Sigmoid colon (tissue), 7 donors: ENCODE data around the gene TAGAP. TPM values are rescaled to one million over a fixed set of nuclear protein-coding genes. Genes with fewer than 3 reads are reported as not detected.
A peak's percentile ranks its signal among the peaks of the same experiment; 100 is the strongest.

Experiments used
- DNase-seq: peaks from one replicate; pipeline ENCODE4 v3.0.0-alpha.2; 2019
- H3K27ac ChIP-seq, 4 donors: fragments of 200-600 bp; sonication (generic); one replicate each; pipeline ENCODE4 v1.5.1; 2016 to 2019; ENCODE audit warnings: mild to moderate bottlenecking in 1 of 4
- H3K27me3 ChIP-seq, 3 donors: fragments of 200-600 bp; sonication (generic); one replicate each; pipeline ENCODE4 v1.5.1; 2019; ENCODE audit warnings: mild to moderate bottlenecking in 1 of 3
- H3K36me3 ChIP-seq, 4 donors: fragments of 200-600 bp; sonication (generic); one replicate each; pipeline ENCODE4 v1.5.1; 2016 to 2019
- H3K4me1 ChIP-seq, 4 donors: fragments of 200-600 bp; sonication (generic); one replicate each; pipeline ENCODE4 v1.5.1; 2017 to 2019
- H3K4me3 ChIP-seq, 4 donors: fragments of 200-600 bp; sonication (generic); one replicate each; pipeline ENCODE4 v1.5.1; 2017 to 2019; ENCODE audit warnings: mild to moderate bottlenecking in 2 of 4, moderate library complexity in 1 of 4
- H3K9me3 ChIP-seq, 4 donors: fragments of 200-600 bp in 3 of 4; sonication (generic) in 3 of 4; one replicate each; pipeline versions ENCODE4 v1.5.1 to v1.6.1; 2013 to 2019
- EP300 ChIP-seq, 4 donors: sonication (generic); formaldehyde crosslinking; IDR thresholded peaks; one replicate each; pipeline ENCODE4 v1.6.1; 2017; ENCODE audit warnings: antibody characterized with exemption in 4 of 4
- POLR2A ChIP-seq, 2 donors: fragments of 450-650 bp; IDR thresholded peaks; one replicate each; pipeline ENCODE4 v1.6.1; 2016; ENCODE audit warnings: antibody characterized with exemption in 2 of 2, mild to moderate bottlenecking in 2 of 2, moderate library complexity in 2 of 2
- POLR2AphosphoS5 ChIP-seq, 4 donors: sonication (generic); formaldehyde crosslinking; IDR thresholded peaks; one replicate each; pipeline ENCODE4 v1.6.1; 2017; ENCODE audit warnings: antibody characterized with exemption in 4 of 4
- WGBS, 2 donors: extraction: QIAGEN DNeasy Blood & Tissue Kit; methylation state at CpG; one replicate each; pipeline ENCODE4 v1.1.7; 2013; 5-methylcytosine and 5-hydroxymethylcytosine counted together
- intact Hi-C: fragments of 100-400 bp; cut with DNase I; formaldehyde crosslinking; loops from one replicate; pipeline ENCODE4 v1.15.1; 2023
- polyA plus RNA-seq, 3 donors: library from polyadenylated mRNA; stranded (reverse); fragments of 200-250 nt; gene quantifications; one replicate each; pipeline ENCODE4 v1.2.3, GENCODE V29; 2013
- total RNA-seq, 4 donors: library from RNA; depleted of rRNA; stranded (reverse); fragments of >200 nt; gene quantifications; one replicate each; pipeline ENCODE4 v1.1.0, GENCODE V29; 2016
- TF ChIP-seq, protein P1 (sequence below), 4 experiments: fragments of 450-650 bp in 3 of 4; fragments of 200-600 bp in 1 of 4; IDR thresholded peaks; one replicate each; pipeline ENCODE4 v1.5.1; 2016 to 2019; ENCODE audit warnings: antibody characterized with exemption in 4 of 4, mild to moderate bottlenecking in 3 of 4, moderate library complexity in 2 of 4
- donor health status: healthy with polysubstance abuse.
- donor health status: Bipolar disorder and iron deficiency.
- donor health status: healthy.

TAGAP gene
- total and polyA plus RNA-seq, 7 donors = 1.2 to 13.6 (median 1.6) TPM

DNA sequence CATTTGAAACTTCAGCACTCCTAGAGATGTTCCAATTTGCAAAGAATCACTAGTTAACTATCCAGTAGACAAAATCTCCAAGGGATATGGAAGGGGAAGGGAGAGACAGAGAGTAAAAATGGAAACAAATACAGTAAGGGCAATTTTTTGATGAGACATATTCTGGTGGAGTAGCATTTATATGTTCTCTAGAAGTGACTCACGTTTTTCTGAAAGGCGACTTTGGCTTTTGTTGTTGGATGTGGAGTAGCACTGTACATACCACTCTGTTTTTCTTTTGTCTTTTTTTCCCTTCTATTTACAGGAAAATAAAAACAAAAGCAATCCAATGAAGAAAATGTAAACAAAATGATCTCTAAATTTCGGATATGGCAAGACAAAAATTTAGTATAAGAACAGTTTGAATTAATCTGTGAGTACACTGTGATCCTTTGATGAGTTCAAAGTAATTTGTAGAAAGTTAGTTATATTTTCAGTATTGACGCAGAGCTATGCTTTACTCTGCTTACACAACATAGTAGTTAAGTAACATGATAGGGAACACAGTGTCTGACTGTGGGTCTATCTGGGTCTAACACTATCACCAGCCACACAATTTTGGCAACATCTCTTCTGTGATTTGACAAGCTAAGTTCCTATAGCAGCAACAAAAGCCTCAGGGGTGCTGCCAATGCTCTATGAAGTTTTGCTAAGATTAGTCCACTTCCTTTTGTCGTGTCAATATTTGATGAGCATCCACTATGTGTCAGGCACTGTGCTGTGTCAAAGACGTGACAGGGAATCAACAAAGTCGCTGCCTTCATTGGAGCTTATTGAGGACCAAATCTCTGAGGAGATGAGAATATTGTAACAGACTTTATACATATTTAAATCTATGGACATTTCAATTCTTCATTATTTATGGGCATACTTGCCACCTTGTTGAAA lies 27.3 kb upstream of the TAGAP start:
- no peaks in the 10 kb centered on the region for H3K36me3 ChIP-seq
- H3K27me3 ChIP-seq = no peaks in the 10 kb centered on the region
- no peak for DNase-seq
- TF ChIP-seq, protein P1, sequence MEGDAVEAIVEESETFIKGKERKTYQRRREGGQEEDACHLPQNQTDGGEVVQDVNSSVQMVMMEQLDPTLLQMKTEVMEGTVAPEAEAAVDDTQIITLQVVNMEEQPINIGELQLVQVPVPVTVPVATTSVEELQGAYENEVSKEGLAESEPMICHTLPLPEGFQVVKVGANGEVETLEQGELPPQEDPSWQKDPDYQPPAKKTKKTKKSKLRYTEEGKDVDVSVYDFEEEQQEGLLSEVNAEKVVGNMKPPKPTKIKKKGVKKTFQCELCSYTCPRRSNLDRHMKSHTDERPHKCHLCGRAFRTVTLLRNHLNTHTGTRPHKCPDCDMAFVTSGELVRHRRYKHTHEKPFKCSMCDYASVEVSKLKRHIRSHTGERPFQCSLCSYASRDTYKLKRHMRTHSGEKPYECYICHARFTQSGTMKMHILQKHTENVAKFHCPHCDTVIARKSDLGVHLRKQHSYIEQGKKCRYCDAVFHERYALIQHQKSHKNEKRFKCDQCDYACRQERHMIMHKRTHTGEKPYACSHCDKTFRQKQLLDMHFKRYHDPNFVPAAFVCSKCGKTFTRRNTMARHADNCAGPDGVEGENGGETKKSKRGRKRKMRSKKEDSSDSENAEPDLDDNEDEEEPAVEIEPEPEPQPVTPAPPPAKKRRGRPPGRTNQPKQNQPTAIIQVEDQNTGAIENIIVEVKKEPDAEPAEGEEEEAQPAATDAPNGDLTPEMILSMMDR (IDR thresholded peaks at IDR 0.05) = no peak
- TF ChIP-seq POLR2AphosphoS5 (IDR thresholded peaks at IDR 0.05) (no peak), POLR2A (IDR thresholded peaks at IDR 0.05) (no peak), EP300 (IDR thresholded peaks at IDR 0.05) (no peak)
- no peaks in the 10 kb centered on the region for H3K9me3 ChIP-seq
- WGBS, 2 donors = 79 to 83% methylated on average over 7 of the region's 7 CpGs
- H3K27ac ChIP-seq = no peak overlapping the region
- H3K4me1 ChIP-seq = no peaks in the 10 kb centered on the region
- intact Hi-C loops = no loop called here
- H3K4me3 ChIP-seq = no peak overlapping the region

DNA sequence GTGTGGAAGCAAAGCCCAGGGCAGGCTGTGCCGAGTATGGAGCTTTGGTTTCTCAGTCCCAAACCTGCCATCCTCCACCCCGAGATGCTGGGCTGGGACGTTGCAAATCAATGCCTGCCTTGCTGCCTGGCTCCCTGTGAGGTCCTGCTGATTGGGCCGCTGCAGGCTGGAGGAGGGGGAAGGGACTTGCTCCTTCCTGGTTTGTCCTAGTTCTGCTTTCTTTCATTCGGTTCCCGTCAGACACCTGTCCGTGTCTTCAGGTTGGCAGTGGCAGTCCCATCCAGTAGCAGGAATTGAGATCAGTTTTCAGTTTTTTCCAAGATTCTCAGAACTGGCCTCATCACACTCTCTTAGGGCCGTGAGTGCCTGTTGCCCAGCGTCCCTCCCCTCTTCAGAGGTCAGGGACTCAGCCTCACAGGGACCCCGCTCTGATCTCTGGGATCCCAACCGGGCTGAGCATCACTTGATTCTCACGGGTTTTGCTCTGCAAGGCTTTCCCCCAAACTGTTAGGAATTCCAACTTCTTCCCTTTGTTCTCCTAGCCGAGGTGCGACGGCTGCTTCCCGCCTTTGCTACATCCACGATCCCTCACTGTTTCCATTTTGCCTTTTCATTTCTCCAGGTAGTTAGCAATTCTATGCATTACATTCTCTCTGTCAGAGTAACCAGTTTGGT lies 24.2 kb upstream of the TAGAP start:
- Histone ChIP-seq H3K27me3 (no peaks in the 10 kb centered on the region), H3K4me1 (peaks cover 0 to 18% (median 5%) of the 10 kb centered on the region in 4 donors), H3K9me3 (no peaks in the 10 kb centered on the region), H3K4me3 (no peak overlapping the region), H3K27ac (no peak overlapping the region), H3K36me3 (no peaks in the 10 kb centered on the region)
- TF ChIP-seq, protein P1 (IDR thresholded peaks at IDR 0.05) = no peak
- no peak for TF ChIP-seq EP300 (IDR thresholded peaks at IDR 0.05)
- TF ChIP-seq POLR2AphosphoS5 (IDR thresholded peaks at IDR 0.05) = no peak
- no peak for TF ChIP-seq POLR2A (IDR thresholded peaks at IDR 0.05)
- intact Hi-C loops = no loop called here
- no peak for DNase-seq
- WGBS, 2 donors = 57% methylated on average over 17 of the region's 17 CpGs

DNA sequence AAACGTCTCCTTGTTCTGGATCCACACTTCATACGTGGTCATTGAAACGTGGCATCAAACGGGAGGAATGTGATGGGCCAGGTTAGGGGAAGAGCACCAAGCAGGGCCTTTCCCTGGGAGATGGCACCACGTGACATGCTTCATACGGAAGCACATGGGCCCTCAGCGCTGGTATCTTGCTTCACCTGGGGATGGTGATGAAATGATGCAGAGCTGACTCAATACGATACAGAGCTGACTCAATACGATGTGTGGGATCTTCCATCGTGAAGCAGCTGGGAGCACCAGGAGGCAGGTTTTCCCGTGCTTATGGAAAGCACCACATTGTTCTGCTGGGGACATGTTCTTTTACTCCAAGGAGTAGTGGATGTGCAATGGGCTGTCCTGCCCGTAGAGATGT lies 22.5 kb upstream of the TAGAP start:
- no peak for TF ChIP-seq POLR2A (IDR thresholded peaks at IDR 0.05)
- no peak for TF ChIP-seq POLR2AphosphoS5 (IDR thresholded peaks at IDR 0.05)
- TF ChIP-seq EP300 (IDR thresholded peaks at IDR 0.05) = no peak
- TF ChIP-seq, protein P1 (IDR thresholded peaks at IDR 0.05) = no peak
- no peaks in the 10 kb centered on the region for H3K27me3 ChIP-seq
- H3K27ac ChIP-seq = no peak overlapping the region
- no peaks in the 10 kb centered on the region for H3K36me3 ChIP-seq
- no peak for DNase-seq
- no peak overlapping the region for H3K4me3 ChIP-seq
- peaks cover 0 to 18% (median 5%) of the 10 kb centered on the region in 4 donors for H3K4me1 ChIP-seq
- H3K9me3 ChIP-seq = no peaks in the 10 kb centered on the region
- WGBS, 2 donors = 84 to 86% methylated on average over 12 of the region's 12 CpGs
- intact Hi-C loops = no loop called here

DNA sequence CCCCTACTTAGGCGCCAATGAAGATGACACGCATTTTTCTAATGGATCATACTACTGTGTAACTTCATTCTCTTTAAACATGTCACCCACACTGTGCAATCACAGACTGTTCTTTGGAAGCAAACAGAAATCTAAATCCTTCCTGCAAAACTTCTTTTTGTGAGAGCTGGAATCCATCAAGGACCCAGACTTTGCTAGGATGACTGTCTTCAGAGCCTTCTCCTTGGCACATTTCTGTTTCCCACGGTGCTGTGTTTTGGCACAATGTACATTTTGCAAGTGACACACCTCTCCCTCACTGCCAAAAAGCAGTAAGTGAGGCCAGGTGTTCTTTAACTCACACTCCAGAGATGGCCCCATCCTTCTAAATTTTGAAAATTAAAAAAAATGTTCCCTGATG lies 21.7 kb upstream of the TAGAP start:
- H3K27ac ChIP-seq = peak overlapping the region in 2 of 4 donors; percentile 15 to 30
- H3K36me3 ChIP-seq = no peaks in the 10 kb centered on the region
- H3K4me3 ChIP-seq = no peak overlapping the region
- H3K4me1 ChIP-seq = peaks cover 0 to 18% (median 5%) of the 10 kb centered on the region in 4 donors
- peaks cover 0 to 2% (median 0%) of the 10 kb centered on the region in 4 donors for H3K9me3 ChIP-seq
- H3K27me3 ChIP-seq = no peaks in the 10 kb centered on the region
- WGBS, 2 donors = 66 to 78% methylated on average over 3 of the region's 3 CpGs
- TF ChIP-seq, protein P1 (IDR thresholded peaks at IDR 0.05) = no peak
- TF ChIP-seq EP300 (IDR thresholded peaks at IDR 0.05) (peak in 1 of 4 donors; percentile 9), POLR2AphosphoS5 (IDR thresholded peaks at IDR 0.05) (peak; percentile 30 to 79 (median 46))
- intact Hi-C loops = no loop called here
- peak; percentile 72 for DNase-seq
